Lower lobe of right lung (tissue), 2 donors: ENCODE data around the gene JAKMIP2. TPM values are rescaled to one million over a fixed set of nuclear protein-coding genes. Genes with fewer than 3 reads are reported as not detected.

ENCODE experiments used
- ATAC-seq, 2 donors: fragments of 200-7000 bp; cut with Tn5 transposase; one replicate each; pipeline ENCODE4 v1.9.1; 2020 to 2022; ENCODE audit warnings: mild to moderate bottlenecking in 2 of 2, moderate library complexity in 2 of 2
- DNase-seq: peaks from one replicate; pipeline ENCODE4 v3.0.0-alpha.2; 2020
- H3K27ac ChIP-seq: fragments of 200-600 bp; one replicate; pipeline ENCODE4 v1.8.0; 2022
- H3K27me3 ChIP-seq: fragments of 200-600 bp; one replicate; pipeline ENCODE4 v1.8.0; 2022; ENCODE audit warnings: low read depth
- H3K36me3 ChIP-seq: fragments of 200-600 bp; one replicate; pipeline ENCODE4 v1.8.0; 2022; ENCODE audit warnings: mild to moderate bottlenecking
- H3K4me1 ChIP-seq: fragments of 200-600 bp; one replicate; pipeline ENCODE4 v1.8.0; 2022
- H3K4me3 ChIP-seq: fragments of 200-600 bp; one replicate; pipeline ENCODE4 v1.8.0; 2022; ENCODE audit warnings: mild to moderate bottlenecking
- H3K9me3 ChIP-seq: fragments of 200-600 bp; one replicate; pipeline ENCODE4 v1.8.0; 2022
- intact Hi-C: fragments of 100-400 bp; cut with DNase I; formaldehyde crosslinking; loops from one replicate; pipeline ENCODE4 v1.11.0; 2022
- total RNA-seq: library from RNA; stranded (reverse); fragmentation: NEBNext Ultra II Directional; extraction: Animal tissue kit (Norgen Biotek cat#: 25700); gene quantifications from one replicate; pipeline ENCODE4 v1.2.1, GENCODE V29; 2021
- TF ChIP-seq, protein P1 (sequence below): fragments of 200-600 bp; IDR thresholded peaks from one replicate; pipeline ENCODE4 v1.8.0; 2022; ENCODE audit warnings: antibody characterized with exemption, mild to moderate bottlenecking
- donor health status: DM: no; HTN: yes; CAD: no; lungs with severe emphysema.

JAKMIP2 gene
- total RNA-seq, 1 donor from 2014 or later, result 8.3 TPM

- no peak overlapping the region for H3K4me3 ChIP-seq
- TF ChIP-seq, protein P1, sequence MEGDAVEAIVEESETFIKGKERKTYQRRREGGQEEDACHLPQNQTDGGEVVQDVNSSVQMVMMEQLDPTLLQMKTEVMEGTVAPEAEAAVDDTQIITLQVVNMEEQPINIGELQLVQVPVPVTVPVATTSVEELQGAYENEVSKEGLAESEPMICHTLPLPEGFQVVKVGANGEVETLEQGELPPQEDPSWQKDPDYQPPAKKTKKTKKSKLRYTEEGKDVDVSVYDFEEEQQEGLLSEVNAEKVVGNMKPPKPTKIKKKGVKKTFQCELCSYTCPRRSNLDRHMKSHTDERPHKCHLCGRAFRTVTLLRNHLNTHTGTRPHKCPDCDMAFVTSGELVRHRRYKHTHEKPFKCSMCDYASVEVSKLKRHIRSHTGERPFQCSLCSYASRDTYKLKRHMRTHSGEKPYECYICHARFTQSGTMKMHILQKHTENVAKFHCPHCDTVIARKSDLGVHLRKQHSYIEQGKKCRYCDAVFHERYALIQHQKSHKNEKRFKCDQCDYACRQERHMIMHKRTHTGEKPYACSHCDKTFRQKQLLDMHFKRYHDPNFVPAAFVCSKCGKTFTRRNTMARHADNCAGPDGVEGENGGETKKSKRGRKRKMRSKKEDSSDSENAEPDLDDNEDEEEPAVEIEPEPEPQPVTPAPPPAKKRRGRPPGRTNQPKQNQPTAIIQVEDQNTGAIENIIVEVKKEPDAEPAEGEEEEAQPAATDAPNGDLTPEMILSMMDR, result no peak
- no peak for DNase-seq
- intact Hi-C loops, result no loop called here
- no peaks in the 10 kb centered on the region for H3K36me3 ChIP-seq
- no peak overlapping the region for H3K27ac ChIP-seq
- ATAC-seq, result no peak
- H3K27me3 ChIP-seq, result no peaks in the 10 kb centered on the region
- H3K9me3 ChIP-seq, result no peaks in the 10 kb centered on the region
- H3K4me1 ChIP-seq, result no peaks in the 10 kb centered on the region
These were observed 123.2 kb downstream of the JAKMIP2 start for GRCh38 chr5:147659166-147659929.

GRCh38 chr5:147658293-147658932 is 124.1 kb downstream of the JAKMIP2 start:
- Histone ChIP-seq H3K27ac (no peak overlapping the region), H3K9me3 (no peaks in the 10 kb centered on the region), H3K4me1 (no peaks in the 10 kb centered on the region), H3K36me3 (no peaks in the 10 kb centered on the region), H3K27me3 (no peaks in the 10 kb centered on the region), H3K4me3 (no peak overlapping the region)
- no peak for ATAC-seq
- intact Hi-C loops, result no loop called here
- TF ChIP-seq, protein P1, result no peak
- DNase-seq, result no peak

GRCh38 chr5:147648597-147648996 is 133.9 kb downstream of the JAKMIP2 start:
- Histone ChIP-seq H3K27me3 (no peaks in the 10 kb centered on the region), H3K36me3 (no peaks in the 10 kb centered on the region), H3K9me3 (no peaks in the 10 kb centered on the region), H3K27ac (no peak overlapping the region), H3K4me3 (no peak overlapping the region), H3K4me1 (no peaks in the 10 kb centered on the region)
- TF ChIP-seq, protein P1, result no peak
- intact Hi-C loops, result no loop called here
- ATAC-seq (no peak), DNase-seq (no peak)

- DNase-seq (no peak), ATAC-seq (no peak)
- H3K36me3 ChIP-seq, result no peaks in the 10 kb centered on the region
- H3K4me3 ChIP-seq, result no peak overlapping the region
- no peaks in the 10 kb centered on the region for H3K27me3 ChIP-seq
- no peaks in the 10 kb centered on the region for H3K4me1 ChIP-seq
- TF ChIP-seq, protein P1, result no peak
- no peak overlapping the region for H3K27ac ChIP-seq
- H3K9me3 ChIP-seq, result no peaks in the 10 kb centered on the region
- intact Hi-C loops, result no loop called here
These were observed 137.3 kb downstream of the JAKMIP2 start for GRCh38 chr5:147645197-147645596.

DNA sequence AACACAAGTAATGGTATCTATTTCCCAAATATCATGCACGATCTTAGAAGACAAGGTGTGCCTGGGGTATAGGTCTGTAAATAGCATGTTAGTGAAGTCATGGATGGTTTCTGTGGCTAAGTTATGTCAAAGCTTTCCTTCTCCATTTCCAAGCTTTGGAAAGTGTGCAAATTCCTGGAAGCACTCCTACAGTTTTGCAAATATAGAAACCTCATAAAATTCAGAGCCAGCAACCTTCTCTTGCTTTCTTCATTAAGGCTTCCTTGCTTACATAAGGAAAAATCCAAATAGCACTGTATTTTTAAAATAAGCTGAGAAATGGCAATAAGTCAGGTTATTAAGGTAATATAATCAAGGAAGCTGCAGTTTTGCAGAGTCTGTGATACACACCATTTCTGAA is 138.1 kb downstream of the JAKMIP2 start:
- Histone ChIP-seq H3K27ac (no peak overlapping the region), H3K4me3 (no peak overlapping the region), H3K27me3 (no peaks in the 10 kb centered on the region), H3K36me3 (no peaks in the 10 kb centered on the region), H3K4me1 (no peaks in the 10 kb centered on the region), H3K9me3 (no peaks in the 10 kb centered on the region)
- ATAC-seq (no peak), DNase-seq (no peak)
- TF ChIP-seq, protein P1, result no peak
- intact Hi-C loops, result no loop called here
